Measurements from ENCODE around the gene FGD2.

The FGD2 gene

DNA sequence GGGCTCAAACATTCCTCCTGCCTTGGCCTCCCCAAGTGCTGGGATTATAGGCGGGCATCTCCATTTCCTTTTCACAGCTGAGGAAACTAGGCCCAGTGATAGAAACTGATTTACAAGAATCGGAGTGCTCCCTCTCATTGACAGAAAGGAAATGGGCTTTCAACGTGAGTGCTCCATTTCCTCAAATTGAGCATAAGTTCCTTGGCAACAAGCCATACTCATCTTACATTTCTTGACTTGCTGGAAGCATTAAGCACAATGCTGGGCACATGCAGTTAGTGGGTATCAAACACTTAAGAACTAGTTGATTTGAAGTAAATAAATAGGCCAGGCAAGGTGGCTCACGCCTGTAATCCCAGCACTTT is 54.7 kb downstream of the FGD2 start:
- Histone ChIP-seq H3K4me3 (replicated peaks; ENCODE audit: insufficient read depth, low read length) (no peak overlapping the region), H3K27me3 (ENCODE audit: insufficient read depth, poor library complexity, severe bottlenecking) (no peaks in the 10 kb centered on the region), H3K27ac (replicated peaks) (no peak overlapping the region)
- no peak for DNase-seq (ENCODE audit: low read depth in 1 of 2, low spot score in 1 of 2)
- TF ChIP-seq, protein P1, sequence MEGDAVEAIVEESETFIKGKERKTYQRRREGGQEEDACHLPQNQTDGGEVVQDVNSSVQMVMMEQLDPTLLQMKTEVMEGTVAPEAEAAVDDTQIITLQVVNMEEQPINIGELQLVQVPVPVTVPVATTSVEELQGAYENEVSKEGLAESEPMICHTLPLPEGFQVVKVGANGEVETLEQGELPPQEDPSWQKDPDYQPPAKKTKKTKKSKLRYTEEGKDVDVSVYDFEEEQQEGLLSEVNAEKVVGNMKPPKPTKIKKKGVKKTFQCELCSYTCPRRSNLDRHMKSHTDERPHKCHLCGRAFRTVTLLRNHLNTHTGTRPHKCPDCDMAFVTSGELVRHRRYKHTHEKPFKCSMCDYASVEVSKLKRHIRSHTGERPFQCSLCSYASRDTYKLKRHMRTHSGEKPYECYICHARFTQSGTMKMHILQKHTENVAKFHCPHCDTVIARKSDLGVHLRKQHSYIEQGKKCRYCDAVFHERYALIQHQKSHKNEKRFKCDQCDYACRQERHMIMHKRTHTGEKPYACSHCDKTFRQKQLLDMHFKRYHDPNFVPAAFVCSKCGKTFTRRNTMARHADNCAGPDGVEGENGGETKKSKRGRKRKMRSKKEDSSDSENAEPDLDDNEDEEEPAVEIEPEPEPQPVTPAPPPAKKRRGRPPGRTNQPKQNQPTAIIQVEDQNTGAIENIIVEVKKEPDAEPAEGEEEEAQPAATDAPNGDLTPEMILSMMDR (IDR thresholded peaks at IDR 0.05; ENCODE audit: insufficient read depth, low read length): no peak
- TF ChIP-seq GABPA (IDR thresholded peaks at IDR 0.05; ENCODE audit: low read depth) (no peak), POLR2AphosphoS5 (IDR thresholded peaks at IDR 0.05; ENCODE audit: low read depth) (no peak), SPI1 (IDR thresholded peaks at IDR 0.05; ENCODE audit: borderline replicate concordance, low read depth) (no peak)
- TF ChIP-seq, protein P2, sequence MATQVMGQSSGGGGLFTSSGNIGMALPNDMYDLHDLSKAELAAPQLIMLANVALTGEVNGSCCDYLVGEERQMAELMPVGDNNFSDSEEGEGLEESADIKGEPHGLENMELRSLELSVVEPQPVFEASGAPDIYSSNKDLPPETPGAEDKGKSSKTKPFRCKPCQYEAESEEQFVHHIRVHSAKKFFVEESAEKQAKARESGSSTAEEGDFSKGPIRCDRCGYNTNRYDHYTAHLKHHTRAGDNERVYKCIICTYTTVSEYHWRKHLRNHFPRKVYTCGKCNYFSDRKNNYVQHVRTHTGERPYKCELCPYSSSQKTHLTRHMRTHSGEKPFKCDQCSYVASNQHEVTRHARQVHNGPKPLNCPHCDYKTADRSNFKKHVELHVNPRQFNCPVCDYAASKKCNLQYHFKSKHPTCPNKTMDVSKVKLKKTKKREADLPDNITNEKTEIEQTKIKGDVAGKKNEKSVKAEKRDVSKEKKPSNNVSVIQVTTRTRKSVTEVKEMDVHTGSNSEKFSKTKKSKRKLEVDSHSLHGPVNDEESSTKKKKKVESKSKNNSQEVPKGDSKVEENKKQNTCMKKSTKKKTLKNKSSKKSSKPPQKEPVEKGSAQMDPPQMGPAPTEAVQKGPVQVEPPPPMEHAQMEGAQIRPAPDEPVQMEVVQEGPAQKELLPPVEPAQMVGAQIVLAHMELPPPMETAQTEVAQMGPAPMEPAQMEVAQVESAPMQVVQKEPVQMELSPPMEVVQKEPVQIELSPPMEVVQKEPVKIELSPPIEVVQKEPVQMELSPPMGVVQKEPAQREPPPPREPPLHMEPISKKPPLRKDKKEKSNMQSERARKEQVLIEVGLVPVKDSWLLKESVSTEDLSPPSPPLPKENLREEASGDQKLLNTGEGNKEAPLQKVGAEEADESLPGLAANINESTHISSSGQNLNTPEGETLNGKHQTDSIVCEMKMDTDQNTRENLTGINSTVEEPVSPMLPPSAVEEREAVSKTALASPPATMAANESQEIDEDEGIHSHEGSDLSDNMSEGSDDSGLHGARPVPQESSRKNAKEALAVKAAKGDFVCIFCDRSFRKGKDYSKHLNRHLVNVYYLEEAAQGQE (IDR thresholded peaks at IDR 0.05; ENCODE audit: insufficient replicate concordance, low read depth): no peak

DNA sequence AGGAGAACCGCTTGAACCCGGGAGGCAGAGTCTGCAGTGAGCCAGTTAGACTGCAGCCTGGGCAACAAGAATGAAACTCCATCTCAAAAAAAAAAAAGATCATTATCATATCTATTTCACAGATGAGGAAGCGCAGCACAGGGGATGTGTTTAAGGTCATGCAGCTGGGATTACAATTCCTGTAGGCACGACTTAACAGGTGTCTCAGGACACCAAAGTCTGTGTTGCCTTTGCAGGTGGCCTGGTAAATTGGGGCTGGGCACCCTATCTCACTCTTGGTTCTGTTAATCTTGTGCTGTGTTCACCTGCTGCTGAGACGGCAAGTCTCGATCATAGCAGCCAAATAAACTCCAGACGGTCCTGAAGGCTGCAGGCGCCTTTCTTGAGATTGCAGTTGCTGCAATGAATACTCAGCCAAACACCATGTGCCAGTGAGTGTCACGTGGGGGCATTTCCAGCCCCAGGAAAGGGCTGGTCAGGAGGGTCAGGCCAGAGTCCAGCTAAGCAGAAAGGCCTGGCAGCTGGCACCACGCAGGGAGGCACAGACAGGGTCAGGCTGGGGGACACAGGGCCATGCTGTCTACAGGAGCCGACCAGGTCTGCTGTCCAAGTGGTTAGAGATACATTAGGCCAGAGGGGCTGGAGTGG is 55.8 kb downstream of the FGD2 start:
- Histone ChIP-seq H3K27me3 (ENCODE audit: insufficient read depth, poor library complexity, severe bottlenecking) (no peaks in the 10 kb centered on the region), H3K27ac (replicated peaks) (no peak overlapping the region), H3K4me3 (replicated peaks; ENCODE audit: insufficient read depth, low read length) (no peak overlapping the region)
- no peak for DNase-seq (ENCODE audit: low read depth in 1 of 2, low spot score in 1 of 2)
- TF ChIP-seq, protein P1 (IDR thresholded peaks at IDR 0.05; ENCODE audit: insufficient read depth, low read length): no peak
- TF ChIP-seq SPI1 (IDR thresholded peaks at IDR 0.05; ENCODE audit: borderline replicate concordance, low read depth) (no peak), GABPA (IDR thresholded peaks at IDR 0.05; ENCODE audit: low read depth) (no peak), POLR2AphosphoS5 (IDR thresholded peaks at IDR 0.05; ENCODE audit: low read depth) (no peak)
- TF ChIP-seq, protein P2 (IDR thresholded peaks at IDR 0.05; ENCODE audit: insufficient replicate concordance, low read depth): no peak

DNA sequence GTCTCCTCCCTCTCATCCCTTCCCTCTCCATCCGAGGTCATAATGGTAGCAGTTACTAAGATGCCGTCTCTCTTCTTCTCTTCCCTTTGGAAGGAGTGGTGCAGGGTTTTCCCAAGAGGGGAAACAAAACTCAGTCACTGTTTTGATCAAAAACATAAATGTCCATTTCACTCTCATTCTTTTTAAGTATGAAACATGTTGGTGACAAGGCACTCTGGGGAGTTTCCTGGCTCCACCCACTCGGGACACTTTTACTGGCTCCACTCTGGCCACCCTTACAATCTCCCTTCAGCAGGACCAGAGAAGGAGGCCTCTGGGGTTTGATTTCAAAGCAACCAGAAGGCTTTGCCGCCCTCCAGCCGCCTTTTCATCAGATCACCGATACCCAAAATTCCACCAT is 57.0 kb downstream of the FGD2 start:
- H3K27ac ChIP-seq (replicated peaks): no peak overlapping the region
- no peak overlapping the region for H3K4me3 ChIP-seq (replicated peaks; ENCODE audit: insufficient read depth, low read length)
- TF ChIP-seq, protein P2 (IDR thresholded peaks at IDR 0.05; ENCODE audit: insufficient replicate concordance, low read depth): no peak
- TF ChIP-seq SPI1 (IDR thresholded peaks at IDR 0.05; ENCODE audit: borderline replicate concordance, low read depth): no peak
- TF ChIP-seq, protein P1 (IDR thresholded peaks at IDR 0.05; ENCODE audit: insufficient read depth, low read length): no peak
- DNase-seq (ENCODE audit: low read depth in 1 of 2, low spot score in 1 of 2): no peak
- H3K27me3 ChIP-seq (ENCODE audit: insufficient read depth, poor library complexity, severe bottlenecking): no peaks in the 10 kb centered on the region
